Cerebellar cortex (tissue), 1 donor: ENCODE results near the gene SLC7A1.

Experiments used
- DNase-seq: peaks from one replicate; pipeline ENCODE4 v3.0.0-alpha.2; 2015; ENCODE audit warnings: low spot score

SLC7A1 gene

GRCh38 chr13:29489650-29490560, 105.6 kb downstream of the SLC7A1 start:
- no peak for DNase-seq

DNA sequence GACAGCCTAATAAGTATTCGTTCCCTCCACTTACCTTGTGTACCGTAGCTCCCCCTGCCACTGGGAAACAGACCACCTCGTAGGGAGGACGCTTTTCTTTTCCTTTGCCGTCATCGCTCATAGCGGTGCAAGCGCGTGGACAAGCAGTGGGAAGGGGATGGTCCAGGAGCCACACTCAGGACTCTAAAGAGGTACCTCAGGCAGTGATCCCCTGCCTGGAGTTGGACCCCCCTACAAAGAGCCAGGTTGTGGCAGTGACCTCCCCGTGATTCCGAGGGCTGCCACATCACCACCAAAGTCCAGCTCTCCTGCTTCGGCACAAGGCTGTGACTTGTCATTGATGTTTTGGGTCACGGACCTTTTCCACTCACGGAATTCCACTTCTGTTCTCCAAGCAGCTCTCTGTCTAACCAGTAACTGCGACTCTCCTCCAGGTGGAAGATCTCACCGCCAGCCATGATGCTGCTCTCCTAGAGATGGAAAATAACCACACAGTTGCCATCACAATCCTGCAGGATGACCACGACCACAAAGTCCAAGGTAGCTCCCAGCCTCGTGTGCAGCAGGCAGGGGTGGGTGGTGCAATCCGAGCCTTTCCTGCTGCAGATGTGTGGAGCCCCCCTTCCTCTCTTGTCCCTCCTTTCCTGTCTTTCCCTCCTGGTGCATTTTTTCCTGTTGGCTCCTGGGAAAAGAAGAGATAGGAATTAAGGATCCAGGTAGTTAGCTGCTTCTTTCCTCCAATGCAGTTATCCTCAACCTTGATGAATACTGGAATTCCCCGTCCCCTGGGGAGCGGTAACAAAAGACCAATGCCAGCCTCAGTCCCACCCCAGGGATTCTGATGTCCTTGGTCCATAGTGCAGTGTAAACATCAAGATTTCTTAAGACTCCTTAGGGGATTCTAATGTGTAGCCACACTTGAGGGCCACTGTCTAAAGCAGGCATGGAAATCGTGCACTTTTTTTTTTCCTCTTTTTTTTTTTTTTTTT, 107.7 kb downstream of the SLC7A1 start:
- DNase-seq, result no peak

GRCh38 chr13:29486551-29486950, 108.9 kb downstream of the SLC7A1 start:
- no peak for DNase-seq

DNA sequence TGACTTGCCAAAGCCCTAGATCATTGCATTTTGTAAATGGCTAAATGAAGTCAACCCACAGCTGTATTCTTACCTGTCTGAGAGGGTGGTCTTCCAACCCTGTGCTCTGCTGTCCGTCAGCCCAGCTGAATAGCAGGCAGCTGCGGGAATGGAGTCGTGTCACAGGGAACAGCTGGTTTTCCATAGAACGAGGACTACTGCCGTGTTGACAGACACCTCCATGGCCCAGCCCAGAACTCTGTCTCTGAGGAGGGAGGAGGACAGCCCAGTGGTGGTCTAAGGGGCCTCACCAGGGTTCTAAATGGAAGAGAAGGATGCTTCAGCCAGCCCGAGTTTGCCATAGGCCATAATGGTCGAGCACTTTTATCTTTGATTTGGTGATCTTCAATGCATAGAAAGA, 110.7 kb downstream of the SLC7A1 start:
- no peak for DNase-seq

DNA sequence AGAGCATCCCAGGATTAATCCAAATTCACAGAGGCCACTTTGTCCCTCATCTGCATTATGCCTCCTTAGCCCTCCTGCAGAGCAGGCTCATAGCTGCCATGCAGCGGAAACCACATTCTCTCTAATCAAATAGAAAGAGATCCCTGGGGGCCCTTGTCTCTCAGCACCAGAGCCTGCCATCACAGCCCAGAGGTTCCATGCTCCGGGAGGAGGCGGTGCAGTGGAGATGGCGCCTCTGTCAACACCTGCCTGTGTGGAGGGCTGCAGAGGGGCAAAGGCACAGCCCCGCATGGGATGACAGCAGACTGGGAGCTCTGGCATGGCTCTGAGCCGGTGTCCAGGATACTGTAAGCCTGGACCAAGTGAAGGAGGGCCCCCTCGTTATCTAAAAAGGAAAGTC, 111.3 kb downstream of the SLC7A1 start:
- no peak for DNase-seq

- no peak for DNase-seq
These were observed 111.9 kb downstream of the SLC7A1 start for GRCh38 chr13:29483623-29484022.

- peak; percentile 63 for DNase-seq
These were observed 112.3 kb downstream of the SLC7A1 start for GRCh38 chr13:29483211-29483610.

- DNase-seq, result no peak
These were observed 113.0 kb downstream of the SLC7A1 start for GRCh38 chr13:29482504-29482903.

DNA sequence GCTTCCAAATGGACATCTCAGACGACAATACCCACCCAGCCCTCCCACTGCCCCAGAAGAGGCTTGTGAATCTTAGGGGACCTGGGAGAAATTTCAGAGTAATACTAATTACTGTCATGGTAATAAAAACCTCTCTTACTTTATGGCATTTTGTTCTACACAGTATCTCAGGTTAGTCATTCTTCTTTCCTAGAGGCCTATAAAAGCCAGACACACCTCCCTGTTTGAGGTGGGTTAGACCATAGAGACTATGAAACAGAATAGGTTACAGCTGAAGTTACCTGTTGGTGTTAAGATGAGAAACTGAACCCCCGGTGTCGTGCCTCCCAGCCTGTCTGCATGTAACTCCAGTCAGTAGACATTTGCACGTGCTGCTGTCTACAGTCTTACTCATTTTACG, 113.9 kb downstream of the SLC7A1 start:
- no peak for DNase-seq

DNA sequence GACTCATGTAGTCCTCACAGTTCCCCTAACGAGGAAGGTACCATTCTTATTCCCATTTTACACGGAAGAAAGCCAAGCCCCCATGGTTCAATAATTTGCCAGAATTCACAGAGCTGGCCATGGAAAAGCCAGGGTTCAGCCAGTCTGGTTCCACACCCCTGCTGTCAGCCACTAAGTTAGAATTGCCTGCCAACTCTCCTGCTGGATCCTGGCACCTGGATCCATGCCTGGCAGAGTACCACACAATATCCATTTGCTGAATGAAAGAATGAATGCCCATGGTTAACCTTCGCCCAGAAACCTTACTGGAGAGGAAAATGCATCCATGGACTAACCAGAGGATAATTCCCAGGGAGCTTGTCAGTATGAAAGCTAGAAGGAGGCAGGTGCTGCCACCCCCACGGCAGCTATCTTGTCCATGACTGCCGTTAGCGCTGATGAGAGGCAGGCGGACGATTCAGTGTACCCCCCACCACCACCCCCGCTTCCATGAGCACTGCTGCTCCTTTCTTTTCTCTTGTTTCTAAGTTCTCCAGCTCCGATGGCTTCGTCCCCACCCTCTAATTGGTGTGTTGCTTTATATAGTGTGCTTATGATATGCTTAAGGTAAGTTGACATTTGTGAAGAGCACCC, 114.5 kb downstream of the SLC7A1 start:
- DNase-seq, result peak; percentile 90

DNA sequence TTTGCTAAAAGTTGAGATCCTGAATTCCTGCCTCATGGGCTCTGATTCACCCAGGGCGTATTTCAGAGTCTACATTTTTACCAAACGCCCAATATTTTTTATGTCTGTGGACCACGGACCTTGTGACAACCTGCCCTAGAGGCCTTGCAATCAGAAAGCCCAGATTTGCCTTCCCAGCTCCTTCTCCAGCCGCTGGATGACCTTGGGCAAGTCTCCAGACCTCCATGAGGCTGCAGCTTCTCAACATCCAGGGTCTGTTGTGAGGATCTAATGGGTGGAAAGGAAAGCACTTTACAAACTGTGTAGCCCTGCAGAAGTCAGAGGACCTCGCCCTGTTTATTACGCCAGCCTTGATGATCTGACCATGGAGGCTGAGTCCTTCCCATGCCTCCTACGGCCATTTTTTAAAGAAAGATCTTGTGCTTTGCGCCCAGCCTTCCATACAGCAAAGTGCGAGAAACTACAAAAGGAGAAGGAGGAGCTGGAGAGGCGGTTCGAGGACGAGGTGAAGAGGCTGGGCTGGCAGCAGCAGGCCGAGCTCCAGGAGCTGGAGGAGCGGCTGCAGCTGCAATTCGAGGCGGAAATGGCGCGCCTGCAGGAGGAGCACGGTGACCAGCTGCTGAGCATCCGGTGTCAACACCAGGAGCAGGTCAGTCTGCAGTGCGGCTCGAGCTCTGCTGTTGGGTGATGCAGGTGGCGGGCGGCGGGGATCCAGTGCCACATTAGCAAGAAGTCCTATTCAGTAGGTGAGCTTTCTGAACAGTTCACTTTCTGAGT, 115.6 kb downstream of the SLC7A1 start:
- no peak for DNase-seq

DNA sequence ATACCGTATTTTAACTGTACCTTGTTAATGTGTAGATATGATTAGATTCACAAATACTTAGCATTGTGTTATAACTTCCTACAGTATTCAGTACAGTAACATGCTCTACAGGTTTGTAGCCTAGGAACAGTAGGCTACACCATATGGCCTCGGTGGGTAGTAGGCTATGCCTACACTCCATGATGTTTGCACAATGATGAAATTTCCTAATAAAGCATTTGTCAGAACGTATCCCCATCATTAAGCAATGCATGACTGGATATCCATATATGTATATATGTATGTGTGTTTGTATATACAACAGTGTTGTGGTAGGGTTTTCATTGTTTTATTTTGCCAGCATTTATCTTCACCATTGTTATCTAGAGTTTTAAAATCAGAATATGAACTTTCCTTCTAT, 119.4 kb downstream of the SLC7A1 start:
- DNase-seq, result no peak

DNA sequence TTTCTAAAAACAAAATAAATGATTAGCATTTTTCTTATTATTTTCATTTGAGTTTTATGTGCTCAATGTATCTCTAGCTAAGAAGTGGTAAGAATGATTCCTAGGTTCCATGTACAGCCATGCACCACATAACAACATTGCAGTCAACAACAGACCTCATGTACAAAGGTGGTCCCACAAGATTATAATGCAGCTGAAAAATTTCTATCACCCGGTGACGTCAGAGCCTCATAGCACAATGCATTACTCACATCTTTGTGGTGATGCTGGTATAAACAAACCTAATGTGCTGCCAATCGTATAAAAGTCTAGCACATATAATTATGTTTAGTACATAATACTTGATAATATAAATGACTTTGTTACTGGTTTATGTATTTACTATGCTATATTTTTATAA, 120.5 kb downstream of the SLC7A1 start:
- no peak for DNase-seq

DNA sequence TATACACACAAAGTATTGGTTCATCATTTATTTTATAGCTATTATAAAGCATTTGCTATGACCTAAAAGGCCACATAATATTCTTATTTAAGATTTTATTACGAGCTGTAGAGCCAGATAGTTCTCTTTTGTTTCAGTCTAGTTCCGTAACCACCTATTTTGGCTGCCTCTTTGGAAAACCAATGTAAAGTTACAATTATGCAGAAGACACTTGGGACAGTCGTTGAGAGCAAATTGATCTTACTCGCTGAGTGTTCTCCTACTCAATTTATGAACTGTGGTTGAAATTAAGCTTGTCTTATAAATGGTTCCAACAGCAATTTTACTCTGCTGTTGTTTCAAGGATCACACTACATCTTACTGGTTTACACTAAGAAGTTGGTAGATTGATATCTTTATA, 122.3 kb downstream of the SLC7A1 start:
- no peak for DNase-seq

- DNase-seq, result peak; percentile 33
These were observed 123.0 kb downstream of the SLC7A1 start for GRCh38 chr13:29472332-29472961.

- DNase-seq, result no peak
These were observed 123.9 kb downstream of the SLC7A1 start for GRCh38 chr13:29471551-29471950.

GRCh38 chr13:29465741-29466293, 129.7 kb downstream of the SLC7A1 start:
- DNase-seq, result peak; percentile 11

DNA sequence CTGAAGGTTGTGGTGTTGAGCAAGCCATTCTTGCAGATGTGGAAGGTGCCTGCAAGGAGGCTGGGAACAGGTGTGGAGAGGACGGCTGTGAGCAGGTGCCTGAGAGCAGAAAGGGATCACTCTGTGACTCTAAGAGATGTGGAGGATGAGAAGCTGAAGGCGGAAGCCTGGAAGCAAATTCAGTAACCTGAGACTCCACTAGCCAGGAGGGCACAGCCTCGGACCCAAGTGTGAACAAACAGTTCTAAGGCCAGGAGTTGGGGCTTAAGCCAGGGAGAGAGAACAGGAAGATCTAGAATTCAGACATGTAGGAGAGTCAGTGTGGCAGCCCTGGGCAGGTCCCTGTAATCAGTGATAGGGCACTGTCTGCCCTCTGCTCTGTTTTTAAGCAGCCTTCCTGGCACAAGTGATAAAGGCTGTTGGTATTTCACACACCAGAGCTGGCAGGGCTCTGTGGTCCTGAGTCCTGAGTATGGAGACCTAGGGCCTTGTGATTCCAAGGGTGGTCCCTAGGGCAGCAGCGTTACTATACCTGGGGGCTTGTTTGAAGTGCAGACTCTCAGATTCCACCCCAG, 131.3 kb downstream of the SLC7A1 start:
- no peak for DNase-seq

DNA sequence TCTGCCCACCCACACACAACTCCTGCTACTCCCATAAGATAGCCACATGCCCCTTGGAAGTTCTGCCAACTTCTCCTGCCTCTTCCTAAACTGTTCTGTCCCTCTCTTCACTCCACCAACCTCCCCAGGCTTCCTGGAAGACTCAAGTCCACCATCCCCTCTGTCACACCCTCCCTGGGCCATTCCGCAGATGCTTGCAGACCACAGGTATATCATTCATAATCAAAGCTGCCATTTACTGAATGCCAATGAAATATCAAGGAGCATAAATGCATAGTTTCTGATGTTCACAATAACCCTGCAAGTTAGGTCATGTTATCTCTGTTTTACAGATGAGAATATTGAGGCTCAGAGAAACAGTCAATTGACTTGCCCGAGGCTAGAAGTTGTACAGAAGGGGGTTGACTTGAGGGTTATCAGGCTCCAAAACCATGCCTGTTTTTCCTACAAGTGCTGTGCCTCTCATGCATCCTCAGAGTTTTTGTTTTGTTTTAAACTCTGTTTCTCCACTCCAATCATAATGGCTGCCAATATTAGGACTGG, 135.6 kb downstream of the SLC7A1 start:
- no peak for DNase-seq
